ENCODE data around the gene SLC37A1. TPM values are rescaled to one million over a fixed set of nuclear protein-coding genes. Genes with fewer than 3 reads are reported as not detected.
A peak's percentile ranks its signal among the peaks of the same experiment; 100 is the strongest.
"Not testable (repeated sequence)": the region's sequence is repeated elsewhere in the genome, so short reads cannot be mapped to it uniquely, and the experiment has no call there.

Gene SLC37A1
- total RNA-seq, 1 donor = 1.7 TPM

DNA sequence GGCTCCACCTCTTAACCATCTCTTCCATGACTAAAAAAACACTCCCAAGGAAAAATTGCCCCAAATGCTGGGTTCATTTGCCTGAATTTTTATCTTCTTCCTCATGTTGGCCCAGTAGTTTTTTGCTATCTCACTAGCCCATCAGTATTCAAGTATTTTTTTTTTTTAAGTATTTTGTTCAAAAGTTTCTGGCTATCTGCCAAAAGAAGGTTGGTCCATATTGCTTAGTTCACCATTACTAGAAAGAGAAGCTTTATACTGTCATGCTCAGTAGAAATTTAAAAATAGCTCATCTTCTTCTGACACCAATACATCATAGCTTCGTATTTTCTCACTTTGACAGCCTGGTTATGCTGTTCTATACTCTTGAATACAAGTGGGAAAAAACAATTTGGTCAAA is 98.7 kb downstream of the SLC37A1 start:
- H3K4me3 ChIP-seq (ENCODE audit: low read depth, low read length) = no peak overlapping the region
- DNase-seq (ENCODE audit: low read depth) = no peak
- TF ChIP-seq, protein P1, sequence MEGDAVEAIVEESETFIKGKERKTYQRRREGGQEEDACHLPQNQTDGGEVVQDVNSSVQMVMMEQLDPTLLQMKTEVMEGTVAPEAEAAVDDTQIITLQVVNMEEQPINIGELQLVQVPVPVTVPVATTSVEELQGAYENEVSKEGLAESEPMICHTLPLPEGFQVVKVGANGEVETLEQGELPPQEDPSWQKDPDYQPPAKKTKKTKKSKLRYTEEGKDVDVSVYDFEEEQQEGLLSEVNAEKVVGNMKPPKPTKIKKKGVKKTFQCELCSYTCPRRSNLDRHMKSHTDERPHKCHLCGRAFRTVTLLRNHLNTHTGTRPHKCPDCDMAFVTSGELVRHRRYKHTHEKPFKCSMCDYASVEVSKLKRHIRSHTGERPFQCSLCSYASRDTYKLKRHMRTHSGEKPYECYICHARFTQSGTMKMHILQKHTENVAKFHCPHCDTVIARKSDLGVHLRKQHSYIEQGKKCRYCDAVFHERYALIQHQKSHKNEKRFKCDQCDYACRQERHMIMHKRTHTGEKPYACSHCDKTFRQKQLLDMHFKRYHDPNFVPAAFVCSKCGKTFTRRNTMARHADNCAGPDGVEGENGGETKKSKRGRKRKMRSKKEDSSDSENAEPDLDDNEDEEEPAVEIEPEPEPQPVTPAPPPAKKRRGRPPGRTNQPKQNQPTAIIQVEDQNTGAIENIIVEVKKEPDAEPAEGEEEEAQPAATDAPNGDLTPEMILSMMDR (IDR thresholded peaks at IDR 0.05; ENCODE audit: insufficient read depth, low read depth, low read length) = no peak

DNA sequence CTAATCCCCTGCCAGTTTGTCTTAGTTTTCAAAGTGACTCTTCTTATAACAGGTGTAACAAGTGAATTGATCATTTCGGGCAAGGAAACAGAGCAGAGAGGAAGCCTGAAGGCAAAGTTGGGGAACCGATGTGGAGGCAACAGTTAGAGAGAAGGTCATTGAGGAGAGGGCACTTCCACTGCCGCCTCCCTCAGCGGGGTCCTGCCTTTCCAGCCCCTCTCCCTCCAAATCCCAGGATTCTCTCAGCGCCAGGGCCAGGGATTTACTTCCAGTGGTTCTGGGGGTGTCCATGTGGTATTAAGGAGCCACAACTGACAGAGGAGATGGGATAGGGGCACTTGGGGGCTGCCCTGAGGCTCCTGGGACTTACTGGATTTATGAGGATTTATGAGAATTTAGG is 100.1 kb downstream of the SLC37A1 start:
- TF ChIP-seq, protein P1 (IDR thresholded peaks at IDR 0.05; ENCODE audit: insufficient read depth, low read depth, low read length) = no peak
- H3K4me3 ChIP-seq (ENCODE audit: low read depth, low read length) = no peak overlapping the region
- no peak for DNase-seq (ENCODE audit: low read depth)

DNA sequence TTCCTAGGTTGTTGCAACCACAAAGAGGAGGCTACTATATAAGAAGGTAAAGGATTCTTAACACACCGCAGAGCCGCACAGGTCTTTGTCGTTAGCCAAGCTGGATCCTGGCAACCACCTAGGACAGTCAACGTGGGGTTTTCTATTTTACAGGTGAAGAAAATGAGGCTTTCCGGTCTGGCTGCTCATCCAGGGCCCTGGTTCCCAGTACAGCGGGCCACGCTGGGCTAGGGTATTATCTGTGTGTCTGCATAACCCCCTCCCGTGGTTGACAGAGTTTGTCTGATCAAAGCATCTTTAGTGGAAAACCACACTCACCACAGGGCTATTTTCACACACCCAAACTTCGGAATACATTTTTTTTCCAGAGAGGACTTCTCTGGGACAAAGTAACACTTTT is 100.7 kb downstream of the SLC37A1 start:
- TF ChIP-seq, protein P1 (IDR thresholded peaks at IDR 0.05; ENCODE audit: insufficient read depth, low read depth, low read length) = no peak
- DNase-seq (ENCODE audit: low read depth) = no peak
- no peak overlapping the region for H3K4me3 ChIP-seq (ENCODE audit: low read depth, low read length)

DNA sequence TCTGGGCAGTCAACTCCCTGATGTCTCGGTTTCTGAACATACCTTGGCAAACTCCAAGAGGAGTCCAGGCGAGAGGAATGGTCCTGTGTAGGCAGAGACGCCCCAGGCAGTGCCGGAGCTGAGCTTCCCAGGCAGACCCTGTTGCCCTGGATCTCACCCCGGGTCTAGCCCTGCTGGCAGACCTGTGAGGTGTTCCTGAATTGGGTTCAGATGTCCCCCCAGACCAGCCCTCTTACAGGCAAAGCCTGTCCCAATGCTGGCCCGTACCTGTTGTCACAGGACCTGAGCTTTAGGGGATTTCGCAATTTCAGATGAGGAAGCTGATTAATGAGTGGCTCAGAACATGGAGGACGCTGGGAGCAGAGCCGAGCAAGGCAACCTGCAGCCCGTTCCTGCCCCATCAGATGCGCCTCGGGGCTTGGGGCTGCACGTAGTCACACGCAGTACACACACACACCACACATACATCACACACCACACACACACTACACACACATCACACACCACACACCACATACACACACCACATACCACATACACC is 101.2 kb downstream of the SLC37A1 start:
- TF ChIP-seq, protein P1 (IDR thresholded peaks at IDR 0.05; ENCODE audit: insufficient read depth, low read depth, low read length) = no peak
- no peak overlapping the region for H3K4me3 ChIP-seq (ENCODE audit: low read depth, low read length)
- peak; percentile 20 for DNase-seq (ENCODE audit: low read depth)

DNA sequence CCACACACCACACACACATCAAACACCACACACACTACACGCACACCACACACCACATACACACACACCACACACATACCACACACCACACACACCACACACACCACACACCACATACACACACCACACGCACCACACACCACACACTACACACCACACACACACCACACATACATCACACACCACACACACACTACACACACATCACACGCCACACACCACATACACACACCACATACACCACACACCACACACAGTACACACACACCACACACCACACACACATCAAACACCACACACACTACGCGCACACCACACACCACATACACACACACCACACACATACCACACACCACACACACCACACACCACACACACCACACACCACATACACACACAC is 101.7 kb downstream of the SLC37A1 start:
- H3K4me3 ChIP-seq (ENCODE audit: low read depth, low read length); DNase-seq (ENCODE audit: low read depth): not testable (repeated sequence)

DNA sequence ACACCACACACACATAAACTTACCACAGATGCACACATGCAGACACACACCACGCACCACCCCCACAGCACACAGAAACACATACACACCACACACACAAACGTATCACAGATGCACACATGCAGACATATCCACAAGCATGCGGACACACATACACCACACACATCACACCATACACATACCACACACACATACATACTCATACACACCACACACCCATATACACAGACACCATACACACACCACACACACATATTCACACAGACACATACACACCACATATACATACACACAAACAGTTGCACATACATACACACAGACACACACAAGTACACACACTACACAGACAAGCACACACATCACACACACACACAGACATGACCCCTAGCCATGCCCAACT is 102.3 kb downstream of the SLC37A1 start:
- TF ChIP-seq, protein P1 (IDR thresholded peaks at IDR 0.05; ENCODE audit: insufficient read depth, low read depth, low read length) = no peak
- no peak overlapping the region for H3K4me3 ChIP-seq (ENCODE audit: low read depth, low read length)
- no peak for DNase-seq (ENCODE audit: low read depth)

DNA sequence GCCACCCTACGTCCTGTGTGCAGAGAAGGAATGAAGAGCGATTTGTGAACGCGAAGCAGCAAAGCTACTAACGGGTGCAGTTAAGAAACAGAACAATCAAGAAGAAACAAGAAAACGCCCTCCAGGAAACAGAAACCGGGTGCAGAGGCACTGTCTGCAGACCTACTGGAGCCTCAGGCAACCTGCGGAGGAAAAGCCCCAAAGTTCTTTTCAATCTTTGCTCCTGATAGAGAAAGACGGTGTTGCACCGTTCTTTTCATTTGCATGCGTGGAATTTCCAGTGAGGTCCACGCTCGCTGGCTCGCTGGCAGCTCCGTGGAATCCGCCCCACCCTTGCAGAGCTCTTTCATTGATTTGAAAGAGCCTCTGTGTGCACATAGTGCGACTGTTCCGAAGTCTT is 102.8 kb downstream of the SLC37A1 start:
- TF ChIP-seq, protein P1 (IDR thresholded peaks at IDR 0.05; ENCODE audit: insufficient read depth, low read depth, low read length) = no peak
- H3K4me3 ChIP-seq (ENCODE audit: low read depth, low read length) = no peak overlapping the region
- no peak for DNase-seq (ENCODE audit: low read depth)
